HFF-Myc (cell line): ENCODE measurements around the gene HOXC9.

Experiments
- DNase-seq: peaks from one replicate; pipeline ENCODE4 v3.0.0-alpha.2; 2011; ENCODE audit warnings: low read depth; ENCODE audit errors: extremely low read depth
- H3K4me3 ChIP-seq: replicated peaks from 2 replicates; pipeline ENCODE4 v1.5.1; 2011; ENCODE audit warnings: low read depth, mild to moderate bottlenecking, control low read depth, low read length
- CTCF ChIP-seq: IDR thresholded peaks from 2 replicates; pipeline ENCODE4 v1.5.1; 2012; ENCODE audit warnings: mild to moderate bottlenecking, low read depth, low read length, control low read depth; ENCODE audit errors: missing control alignments

The HOXC9 gene

GRCh38 chr12:54046809-54047159 is 46.8 kb downstream of the HOXC9 start:
- no peak for DNase-seq
- no peak overlapping the region for H3K4me3 ChIP-seq
- no peak for TF ChIP-seq CTCF

- H3K4me3 ChIP-seq, result no peak overlapping the region
- DNase-seq, result no peak
- TF ChIP-seq CTCF, result no peak
Observed at GRCh38 chr12:54047160-54047963, 47.4 kb downstream of the HOXC9 start.

GRCh38 chr12:54047964-54048303 is 48.0 kb downstream of the HOXC9 start:
- H3K4me3 ChIP-seq, result no peak overlapping the region
- no peak for DNase-seq
- TF ChIP-seq CTCF, result no peak

- DNase-seq, result no peak
- no peak overlapping the region for H3K4me3 ChIP-seq
- no peak for TF ChIP-seq CTCF
Observed at GRCh38 chr12:54048406-54049093, 48.6 kb downstream of the HOXC9 start.

- no peak overlapping the region for H3K4me3 ChIP-seq
- TF ChIP-seq CTCF, result no peak
- DNase-seq, result no peak
Observed at GRCh38 chr12:54049108-54049507, 49.1 kb downstream of the HOXC9 start.

GRCh38 chr12:54050482-54050810 is 50.5 kb downstream of the HOXC9 start:
- no peak for DNase-seq
- H3K4me3 ChIP-seq, result no peak overlapping the region
- TF ChIP-seq CTCF, result no peak
